IPS-15b (cell line): ENCODE results near the gene DVL2.

ENCODE experiments used
- H3K27me3 ChIP-seq: one replicate; pipeline ENCODE4 v1.6.1; 2013; ENCODE audit warnings: low read length; ENCODE audit not compliant: control insufficient read depth, insufficient read depth
- H3K36me3 ChIP-seq: one replicate; pipeline ENCODE4 v1.6.1; 2013; ENCODE audit warnings: low read length; ENCODE audit not compliant: control insufficient read depth, insufficient read depth
- H3K4me1 ChIP-seq: one replicate; pipeline ENCODE4 v1.6.1; 2013; ENCODE audit warnings: mild to moderate bottlenecking, low read length; ENCODE audit not compliant: control insufficient read depth, insufficient read depth
- H3K4me3 ChIP-seq: one replicate; pipeline ENCODE4 v1.5.1; 2013; ENCODE audit warnings: low read depth, low read length
- H3K9ac ChIP-seq: one replicate; pipeline ENCODE4 v1.6.1; 2013; ENCODE audit warnings: low read depth, mild to moderate bottlenecking, low read length
- H3K9me3 ChIP-seq: one replicate; pipeline ENCODE4 v1.6.1; 2013; ENCODE audit warnings: mild to moderate bottlenecking, low read length; ENCODE audit not compliant: control insufficient read depth, insufficient read depth

Gene DVL2

DNA sequence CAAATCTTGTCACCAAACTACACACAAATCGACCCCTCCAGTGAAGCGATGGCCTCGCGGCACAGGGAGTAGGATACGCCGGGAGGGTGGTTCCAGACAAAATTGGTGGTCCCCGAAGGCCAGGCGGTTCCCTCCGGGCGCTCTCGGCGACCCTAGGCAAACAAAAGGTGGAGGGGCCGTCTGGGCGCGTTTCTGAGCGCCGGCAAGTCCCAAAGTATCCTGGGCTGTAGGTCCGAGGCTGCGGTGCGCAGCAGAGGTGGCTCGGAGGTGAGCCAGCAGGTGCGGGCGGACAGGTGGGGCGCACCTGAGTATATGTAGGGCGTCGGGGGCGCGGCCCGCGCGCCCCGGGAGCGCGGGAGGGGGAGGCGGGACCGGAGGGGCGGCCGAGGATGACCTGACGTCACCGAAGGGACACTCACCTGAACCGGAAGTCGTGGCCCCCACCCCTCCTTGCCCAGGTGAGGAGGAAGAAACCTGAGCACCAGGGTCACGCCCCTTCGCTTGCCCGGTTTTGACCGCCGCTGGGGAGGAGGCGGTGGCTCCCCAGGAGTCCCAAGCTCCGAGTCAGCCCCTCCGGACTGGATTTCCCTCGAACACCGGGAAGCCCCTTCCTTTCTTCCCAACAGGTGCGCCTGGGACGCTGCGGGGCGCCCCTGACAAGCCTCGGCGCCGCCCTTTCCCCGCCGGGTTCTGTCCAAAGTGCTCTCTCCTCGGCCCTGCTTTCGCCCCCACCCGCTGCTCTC, 28.0 kb upstream of the DVL2 start, which contains the start of gene CLDN7:
Gene CLDN7 (minus strand): TSS at position 287 of the 743 bp plus-strand sequence. CDS start 435 bp downstream, outside the sequence.
- Histone ChIP-seq H3K4me1 (peaks cover 12% of the 10 kb centered on the region), H3K36me3 (peaks cover 20% of the 10 kb centered on the region), H3K9me3 (no peaks in the 10 kb centered on the region), H3K4me3 (peak within 1 kb of the TSS; percentile 98), H3K27me3 (no peaks in the 10 kb centered on the region), H3K9ac (peak within 1 kb of the TSS; percentile 94)

DNA sequence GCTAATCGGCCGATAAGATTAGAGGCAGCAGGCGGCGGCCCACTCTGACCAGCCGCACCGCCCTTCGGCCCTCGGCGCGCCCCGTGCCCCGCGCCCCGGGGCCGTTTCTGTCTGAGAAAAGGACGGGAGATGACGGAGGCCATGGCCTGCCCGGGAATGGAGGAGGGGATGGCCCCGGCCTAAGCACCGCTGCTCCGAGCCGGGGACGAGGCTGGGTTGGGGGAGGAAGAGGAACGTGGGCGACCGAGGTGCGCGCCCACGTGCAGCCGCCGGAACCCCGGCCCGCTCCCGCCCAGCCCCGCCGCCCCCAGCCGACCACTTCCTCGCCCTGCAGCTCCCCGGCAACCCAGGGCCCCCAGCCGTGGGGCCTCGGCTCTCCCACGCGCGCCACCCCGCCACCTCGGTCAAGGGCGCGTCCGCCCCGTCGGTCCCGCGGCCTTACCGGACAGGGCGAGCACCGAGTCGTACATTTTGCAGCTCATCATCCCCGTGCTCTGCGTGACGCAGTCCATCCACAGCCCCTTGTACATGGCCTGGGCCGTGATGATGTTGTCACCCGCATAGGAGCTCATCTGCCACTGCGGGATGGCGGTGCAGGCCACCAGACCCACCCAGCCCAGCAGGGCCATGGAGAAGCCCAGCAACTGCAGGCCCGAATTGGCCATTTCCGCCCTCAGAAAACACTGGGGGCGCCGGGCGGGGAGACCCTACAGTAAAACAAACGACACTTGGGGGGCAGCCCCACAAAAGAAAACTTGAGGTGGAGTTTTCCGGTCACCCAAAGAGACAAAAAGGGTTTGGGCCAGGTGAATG, 27.3 kb upstream of the DVL2 start:
- peak overlapping the region; percentile 94 for H3K9ac ChIP-seq
- H3K27me3 ChIP-seq, result no peaks in the 10 kb centered on the region
- no peaks in the 10 kb centered on the region for H3K9me3 ChIP-seq
- H3K4me1 ChIP-seq, result peaks cover 12% of the 10 kb centered on the region
- peaks cover 22% of the 10 kb centered on the region for H3K36me3 ChIP-seq
- peak overlapping the region; percentile 98 for H3K4me3 ChIP-seq

DNA sequence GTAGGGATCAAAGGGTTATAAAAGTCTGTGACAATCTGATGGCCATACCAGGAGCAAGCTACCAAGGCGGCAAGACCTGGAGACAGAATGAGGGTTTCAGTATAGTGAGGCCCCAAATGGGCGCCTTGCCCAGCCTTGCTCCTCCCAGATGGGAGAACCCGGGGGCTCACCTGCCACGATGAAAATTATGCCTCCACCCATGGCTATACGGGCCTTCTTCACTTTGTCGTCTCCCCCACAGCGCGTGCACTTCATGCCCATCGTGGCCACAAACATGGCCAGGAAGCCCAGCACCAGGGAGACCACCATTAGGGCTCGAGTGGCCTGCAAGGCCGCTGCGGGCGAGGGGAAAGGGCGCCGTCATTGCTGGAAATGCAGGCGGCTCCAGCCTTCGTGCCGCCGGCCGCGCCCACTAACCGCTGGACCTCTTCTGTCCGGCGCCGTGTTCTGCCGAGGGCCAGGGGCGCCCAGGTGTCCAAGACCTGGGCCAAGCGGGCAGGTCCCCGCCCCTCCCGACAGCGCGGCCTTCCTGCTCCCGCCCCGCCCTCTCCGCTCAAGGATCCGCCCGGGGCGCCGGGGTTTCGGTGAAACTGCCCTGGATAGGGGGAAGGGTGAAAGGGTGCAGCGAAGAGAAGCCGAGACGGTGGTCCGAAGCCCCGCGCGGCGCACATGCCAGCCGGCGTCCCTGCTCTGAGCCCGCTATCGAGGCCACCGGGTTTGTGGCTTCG, 26.5 kb upstream of the DVL2 start:
- Histone ChIP-seq H3K9me3 (no peaks in the 10 kb centered on the region), H3K27me3 (no peaks in the 10 kb centered on the region), H3K9ac (peak overlapping the region; percentile 94)

DNA sequence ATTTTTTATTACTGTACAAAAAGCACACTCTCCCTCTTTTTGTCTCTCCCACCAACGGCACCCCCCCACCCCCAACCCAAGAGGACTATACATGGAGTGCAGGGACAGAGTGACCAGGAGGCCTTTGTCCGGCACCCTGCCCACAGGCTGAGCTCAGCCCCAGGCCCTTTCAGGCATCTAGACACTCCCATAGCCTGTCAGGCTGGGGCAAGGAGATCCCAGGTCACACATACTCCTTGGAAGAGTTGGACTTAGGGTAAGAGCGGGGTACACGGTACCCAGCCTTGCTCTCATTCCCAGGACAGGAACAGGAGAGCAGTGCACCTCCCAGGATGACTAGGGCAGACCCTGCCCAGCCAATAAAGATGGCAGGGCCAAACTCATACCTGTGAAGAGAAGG, 25.8 kb upstream of the DVL2 start:
- Histone ChIP-seq H3K9ac (peak overlapping the region; percentile 94), H3K9me3 (no peaks in the 10 kb centered on the region), H3K4me1 (peaks cover 10% of the 10 kb centered on the region), H3K4me3 (peak overlapping the region; percentile 98), H3K27me3 (no peaks in the 10 kb centered on the region), H3K36me3 (peaks cover 22% of the 10 kb centered on the region)

More for the DNA sequence above, 26.5 kb upstream of the DVL2 start:
- Histone ChIP-seq H3K4me3 (peak overlapping the region; percentile 98), H3K36me3 (peaks cover 22% of the 10 kb centered on the region), H3K4me1 (peaks cover 10% of the 10 kb centered on the region)

DNA sequence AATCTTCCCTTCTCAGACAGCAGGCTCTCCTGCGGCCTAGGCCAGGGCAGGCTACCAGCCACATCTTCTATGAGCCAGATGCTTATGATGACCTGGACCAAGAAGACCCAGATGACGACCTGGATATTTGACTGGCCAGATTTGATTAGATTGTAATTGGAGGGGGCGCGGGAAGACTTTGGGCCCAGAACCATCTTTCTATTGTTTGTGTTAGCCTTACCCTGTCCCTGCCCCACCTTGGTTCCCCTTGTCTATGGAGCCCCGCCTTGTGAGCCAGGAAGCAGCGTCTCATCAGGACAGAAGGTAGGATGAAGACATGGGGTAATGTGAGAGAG, 25.2 kb upstream of the DVL2 start:
- Histone ChIP-seq H3K9ac (no peak overlapping the region), H3K4me3 (no peak overlapping the region), H3K27me3 (no peaks in the 10 kb centered on the region), H3K36me3 (peaks cover 24% of the 10 kb centered on the region), H3K9me3 (no peaks in the 10 kb centered on the region), H3K4me1 (peaks cover 9% of the 10 kb centered on the region)

DNA sequence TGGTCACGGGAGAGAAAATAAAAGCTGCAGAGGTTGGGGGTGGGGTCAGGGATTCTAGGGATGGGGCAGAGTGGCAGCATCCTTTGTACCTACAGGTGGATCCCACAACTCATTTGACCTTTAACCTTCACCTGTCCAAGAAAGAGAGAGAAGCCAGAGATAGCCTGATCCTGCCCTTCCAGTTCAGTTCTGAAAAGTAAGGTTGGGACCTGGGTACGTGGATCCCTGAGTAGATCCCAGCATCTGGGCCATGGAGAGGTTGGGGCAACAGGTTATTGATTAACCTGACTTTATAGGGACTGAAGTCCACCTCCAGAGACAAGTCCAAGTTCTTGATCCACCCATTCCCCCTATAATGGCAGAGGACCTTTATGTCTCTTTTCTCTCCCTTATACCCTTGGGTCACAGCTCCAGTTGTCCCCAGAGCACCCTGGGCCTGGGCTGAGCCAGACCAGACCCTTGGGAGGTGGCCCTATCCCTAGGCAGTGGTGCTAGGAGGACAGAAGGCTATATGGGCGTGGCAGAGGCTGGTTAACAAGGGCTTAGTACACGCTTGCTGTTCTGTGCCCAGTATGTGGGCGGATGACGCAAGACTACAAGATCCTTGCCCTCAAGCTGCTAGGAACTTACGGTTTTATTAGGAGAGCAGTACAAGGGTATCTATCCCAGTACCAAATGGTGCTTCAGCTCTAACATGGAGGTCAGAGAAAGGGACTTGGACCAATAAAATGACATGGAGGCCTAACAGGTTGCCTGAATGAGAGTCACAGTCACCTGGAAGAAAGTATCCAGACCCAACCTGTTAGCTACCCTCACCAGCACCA, 24.6 kb upstream of the DVL2 start:
- Histone ChIP-seq H3K36me3 (peaks cover 24% of the 10 kb centered on the region), H3K9me3 (no peaks in the 10 kb centered on the region), H3K4me3 (no peak overlapping the region), H3K4me1 (peaks cover 4% of the 10 kb centered on the region), H3K27me3 (no peaks in the 10 kb centered on the region), H3K9ac (no peak overlapping the region)

DNA sequence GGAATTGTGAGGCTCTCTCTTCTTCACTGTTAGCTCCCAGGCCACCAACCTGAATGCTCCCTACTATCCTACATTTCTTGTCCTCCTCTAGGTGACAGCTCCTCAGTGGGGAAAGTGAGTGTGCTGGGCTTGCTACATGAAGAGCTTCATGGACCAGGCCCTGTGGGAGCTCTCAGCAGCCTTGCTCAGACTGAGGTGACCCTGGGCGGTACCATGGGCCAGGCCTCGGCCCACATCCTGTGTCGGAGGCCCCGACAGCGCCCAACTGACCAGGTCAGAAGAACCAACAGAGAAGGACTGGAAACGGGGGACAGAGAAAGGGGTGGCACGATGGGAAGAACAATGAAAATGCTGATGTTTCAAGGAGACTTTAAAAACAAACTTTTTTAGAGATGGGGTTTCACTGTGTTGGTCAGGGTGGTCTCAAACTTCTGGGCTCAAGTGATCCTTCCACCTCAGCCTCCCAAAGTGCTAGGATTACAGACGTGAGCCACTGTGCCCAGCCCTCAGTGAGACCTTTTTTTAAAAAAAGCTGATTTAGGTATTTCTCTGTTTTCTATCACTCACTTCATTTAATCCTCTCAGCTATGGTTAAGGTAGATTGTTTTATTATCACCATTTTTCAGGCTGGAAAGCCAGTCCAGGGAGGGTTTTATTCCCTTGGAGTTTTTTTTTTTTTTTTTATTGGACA, 22.6 kb upstream of the DVL2 start:
- Histone ChIP-seq H3K36me3 (peaks cover 24% of the 10 kb centered on the region), H3K4me1 (peaks cover 7% of the 10 kb centered on the region), H3K9me3 (no peaks in the 10 kb centered on the region), H3K27me3 (no peaks in the 10 kb centered on the region), H3K4me3 (no peak overlapping the region), H3K9ac (no peak overlapping the region)

DNA sequence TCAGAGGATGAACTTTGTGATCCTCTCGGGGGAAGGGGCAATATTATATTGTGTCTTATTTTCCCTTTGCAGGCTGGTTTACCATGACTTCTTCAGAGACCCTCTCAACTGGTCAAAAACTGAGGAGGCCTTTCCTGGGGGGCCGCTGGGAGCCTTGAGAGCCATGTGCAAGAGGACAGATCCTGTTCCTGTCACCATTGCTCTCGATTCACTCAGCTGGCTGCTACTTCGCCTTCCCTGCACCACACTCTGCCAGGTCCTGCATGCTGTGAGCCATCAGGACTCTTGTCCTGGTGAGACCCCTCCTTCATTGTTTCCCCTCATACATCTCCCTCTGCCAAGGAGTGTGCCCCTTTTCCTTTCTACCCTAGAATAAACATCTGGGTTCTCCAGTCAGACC, 20.2 kb upstream of the DVL2 start:
- Histone ChIP-seq H3K4me1 (peaks cover 7% of the 10 kb centered on the region), H3K9ac (no peak overlapping the region), H3K9me3 (no peaks in the 10 kb centered on the region), H3K27me3 (no peaks in the 10 kb centered on the region), H3K36me3 (peaks cover 17% of the 10 kb centered on the region), H3K4me3 (no peak overlapping the region)

DNA sequence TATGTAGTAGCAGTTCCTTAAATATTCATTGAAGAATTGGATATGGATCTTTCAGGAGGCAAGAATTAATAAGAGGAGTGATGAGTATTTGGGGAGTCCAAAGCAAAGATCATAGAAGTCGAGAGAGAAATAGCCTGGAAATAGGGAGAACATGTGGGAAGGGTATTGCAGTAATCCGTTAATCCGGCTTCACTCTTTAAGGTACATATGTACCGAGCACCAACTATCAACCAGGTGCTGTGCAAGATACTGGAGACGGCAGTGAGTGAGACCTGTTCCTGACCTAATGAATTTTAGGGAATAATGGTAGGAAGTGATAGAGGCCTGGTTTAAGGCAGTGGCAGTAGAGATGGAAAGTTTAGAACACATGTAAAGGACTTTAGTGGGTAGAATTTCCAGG, 18.8 kb upstream of the DVL2 start:
- Histone ChIP-seq H3K27me3 (no peaks in the 10 kb centered on the region), H3K36me3 (peaks cover 8% of the 10 kb centered on the region), H3K9ac (peak overlapping the region; percentile 90), H3K9me3 (no peaks in the 10 kb centered on the region), H3K4me3 (peak overlapping the region; percentile 92), H3K4me1 (peaks cover 7% of the 10 kb centered on the region)

DNA sequence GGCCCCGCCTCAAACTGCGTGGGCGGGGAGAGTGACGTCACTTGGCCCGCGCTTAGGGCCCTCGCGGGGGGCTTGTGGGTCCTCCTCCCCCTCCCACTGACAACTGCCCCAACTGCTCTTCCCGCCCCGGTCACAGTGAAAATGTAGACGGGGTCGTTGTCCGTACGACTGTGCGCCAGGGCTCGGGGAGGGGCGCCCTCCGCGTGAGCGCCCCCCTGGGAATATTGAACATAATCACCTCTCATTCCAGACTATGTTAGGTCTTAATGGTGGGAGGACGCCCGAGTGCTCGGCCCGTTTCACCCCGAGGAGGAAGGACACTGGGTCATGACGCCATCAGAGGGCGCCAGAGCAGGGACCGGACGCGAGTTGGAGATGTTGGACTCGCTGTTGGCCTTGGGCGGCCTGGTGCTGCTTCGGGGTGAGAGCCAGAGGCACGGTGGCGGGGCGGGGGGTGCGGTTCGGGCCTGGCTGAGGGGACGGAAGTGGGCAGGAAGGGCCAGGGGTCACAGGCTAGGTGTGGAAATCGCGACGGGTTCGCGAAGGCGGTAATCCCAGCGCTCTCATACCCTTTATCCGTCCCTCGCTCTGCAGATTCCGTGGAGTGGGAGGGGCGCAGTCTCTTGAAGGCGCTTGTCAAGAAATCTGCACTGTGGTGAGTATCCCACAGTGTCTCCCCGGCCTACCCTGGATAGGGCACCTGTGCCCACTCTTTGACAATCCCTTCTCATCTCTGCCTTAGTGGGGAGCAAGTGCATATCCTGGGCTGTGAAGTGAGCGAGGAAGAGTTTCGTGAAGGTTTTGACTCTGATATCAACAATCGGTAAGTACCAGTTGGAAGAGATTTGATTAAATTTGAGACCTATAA, 18.1 kb upstream of the DVL2 start, which contains the start of gene ELP5:
Gene ELP5 (plus strand): TSS at position 40 of the 868 bp plus-strand sequence. CDS start 336 bp downstream, at position 376.
- H3K4me3 ChIP-seq, result peak within 1 kb of the TSS; percentile 92
- peaks cover 5% of the 10 kb centered on the region for H3K36me3 ChIP-seq
- H3K9me3 ChIP-seq, result no peaks in the 10 kb centered on the region

More for the DNA sequence above, 18.1 kb upstream of the DVL2 start, which contains the start of gene ELP5:
- H3K27me3 ChIP-seq, result no peaks in the 10 kb centered on the region
- H3K4me1 ChIP-seq, result peaks cover 7% of the 10 kb centered on the region
- peak within 1 kb of the TSS; percentile 90 for H3K9ac ChIP-seq
